HepG2 (cell line): ENCODE results near the gene CCDC201. TPM values are rescaled to one million over a fixed set of nuclear protein-coding genes. Genes with fewer than 3 reads are reported as not detected.

Experiments
- ATF1 ChIP-seq: IDR thresholded peaks from 2 replicates; pipeline ENCODE4 v1.6.1; 2016; ENCODE audit warnings: mild to moderate bottlenecking, control low read depth
- BCL3 ChIP-seq: sonication (generic); formaldehyde crosslinking; IDR thresholded peaks from 2 replicates; pipeline ENCODE4 v1.5.1; 2020; ENCODE audit warnings: mild to moderate bottlenecking, missing genetic modification reagents, moderate library complexity
- CAMTA2 ChIP-seq: sonication (generic); formaldehyde crosslinking; IDR thresholded peaks from 2 replicates; pipeline ENCODE4 v1.4.0; 2020; ENCODE audit warnings: mild to moderate bottlenecking, missing genetic modification reagents, borderline replicate concordance
- CERS6 ChIP-seq: sonication (generic); formaldehyde crosslinking; IDR thresholded peaks from 2 replicates; pipeline ENCODE4 v1.5.0; 2020; ENCODE audit warnings: missing genetic modification reagents
- DPF2 ChIP-seq: sonication (generic); formaldehyde crosslinking; IDR thresholded peaks from 2 replicates; pipeline ENCODE4 v1.4.0; 2020; ENCODE audit warnings: mild to moderate bottlenecking, low read depth, missing genetic modification reagents, borderline replicate concordance
- EZH2 ChIP-seq: conservative IDR thresholded peaks from 2 replicates; pipeline ENCODE4 v1.6.1; 2012; ENCODE audit warnings: mild to moderate bottlenecking, low read depth, low read length, moderate library complexity
- HINFP ChIP-seq: sonication (generic); formaldehyde crosslinking; IDR thresholded peaks from 2 replicates; pipeline ENCODE4 v1.4.0; 2020; ENCODE audit warnings: low read depth, mild to moderate bottlenecking, missing genetic modification reagents
- KLF13 ChIP-seq: sonication (generic); formaldehyde crosslinking; IDR thresholded peaks from 2 replicates; pipeline ENCODE4 v1.4.0; 2020; ENCODE audit warnings: mild to moderate bottlenecking, missing genetic modification reagents
- MZF1 ChIP-seq: sonication (generic); formaldehyde crosslinking; IDR thresholded peaks from 2 replicates; pipeline ENCODE4 v1.8.1; 2023; ENCODE audit warnings: mild to moderate bottlenecking, missing genetic modification reagents, borderline replicate concordance
- NCOR1 ChIP-seq: fragments of 200-600 bp; sonication (generic); IDR thresholded peaks from 2 replicates; pipeline ENCODE4 v1.7.0; 2017; ENCODE audit warnings: antibody characterized with exemption, low read length, borderline replicate concordance
- SAP130 ChIP-seq: IDR thresholded peaks from 2 replicates; pipeline ENCODE4 v1.6.1; 2016; ENCODE audit warnings: low read depth
- SRSF9 ChIP-seq: fragments of 200-400 bp; formaldehyde crosslinking; IDR thresholded peaks from 2 replicates; pipeline ENCODE4 v1.6.1; 2018; ENCODE audit warnings: borderline replicate concordance, mild to moderate bottlenecking, low read depth, low read length; ENCODE audit not compliant: insufficient read depth, poor library complexity, severe bottlenecking
- UBTF ChIP-seq: sonication (generic); formaldehyde crosslinking; IDR thresholded peaks from 2 replicates; pipeline ENCODE4 v1.4.0; 2020; ENCODE audit warnings: mild to moderate bottlenecking, missing genetic modification reagents
- ZBTB38 ChIP-seq: sonication (generic); formaldehyde crosslinking; IDR thresholded peaks from 2 replicates; pipeline ENCODE4 v1.5.1; 2020; ENCODE audit warnings: mild to moderate bottlenecking, missing genetic modification reagents
- ZNF251 ChIP-seq: sonication (generic); formaldehyde crosslinking; IDR thresholded peaks from 2 replicates; pipeline ENCODE4 v1.9.0; 2021; ENCODE audit warnings: mild to moderate bottlenecking, missing genetic modification reagents
- ZNF574 ChIP-seq: sonication (generic); formaldehyde crosslinking; IDR thresholded peaks from 2 replicates; pipeline ENCODE4 v1.4.0; 2020; ENCODE audit warnings: missing genetic modification reagents
- ZNF615 ChIP-seq: sonication (generic); formaldehyde crosslinking; IDR thresholded peaks from 2 replicates; pipeline ENCODE4 v1.5.0; 2020; ENCODE audit warnings: mild to moderate bottlenecking, missing genetic modification reagents, borderline replicate concordance
- ZNF777 ChIP-seq: sonication (generic); formaldehyde crosslinking; IDR thresholded peaks from 2 replicates; pipeline ENCODE4 v1.4.0; 2020; ENCODE audit warnings: missing genetic modification reagents
- ZSCAN20 ChIP-seq: sonication (generic); formaldehyde crosslinking; IDR thresholded peaks from 2 replicates; pipeline ENCODE4 v1.4.0; 2020; ENCODE audit warnings: missing genetic modification reagents, mild to moderate bottlenecking, borderline replicate concordance
- polyA plus RNA-seq, 8 experiments: library from polyadenylated mRNA; depleted of rRNA in 3 of 8; stranded (reverse) in 7 of 8; unstranded in 1 of 8; fragments of >200 nt; fragmentation: Illumina TruSeq in 4 of 8; extraction: Trizol in 4 of 8; gene quantifications; 2 replicates each; pipeline versions ENCODE4 v1.2.1 to v1.2.3, GENCODE V29; 2011 to 2016; ENCODE audit warnings: low read depth in 4 of 8, missing spikeins in 1 of 8, mixed read lengths in 1 of 8; ENCODE audit not compliant: insufficient read depth in 1 of 8
- total RNA-seq, 5 experiments: library from RNA; depleted of rRNA; stranded (reverse); fragments of >200 nt; fragmentation: Illumina TruSeq; extraction: Trizol; gene quantifications; 2 replicates each; pipeline ENCODE4 v1.2.3, GENCODE V29; 2016; ENCODE audit warnings: low read depth in 1 of 5

CCDC201 gene
- total and polyA plus RNA-seq, 2 of the 13 experiments (the other 11 are each of a cell fraction or from before 2014, with no cell fraction given) = 0.92 TPM; not detected in 1

GRCh38 chr7:45888185-45888992 is 15.5 kb upstream of the CCDC201 start, which contains the start of gene IGFBP1 (continued):
- no peak for TF ChIP-seq EZH2
- TF ChIP-seq SAP130 (CRISPR knock-in tag) = peak; percentile 39; the same call in 1 of the 2 replicates
- no peak for TF ChIP-seq SRSF9
- TF ChIP-seq DPF2 (CRISPR knock-in tag) = peak; percentile 14
- TF ChIP-seq CERS6 (CRISPR knock-in tag) = no peak; the same call in 1 of the 2 replicates
- peak; percentile 88 for TF ChIP-seq ZBTB38 (CRISPR knock-in tag)
- TF ChIP-seq NCOR1 = no peak; the same call in 1 of the 2 replicates
- TF ChIP-seq ZSCAN20 (CRISPR knock-in tag) = peak; percentile 90
- peak; percentile 74; the same call in 1 of the 2 replicates for TF ChIP-seq BCL3
- TF ChIP-seq CAMTA2 (CRISPR knock-in tag) = peak; percentile 90; the same call in 1 of the 2 replicates
- peak; percentile 49; the same call in 1 of the 2 replicates for TF ChIP-seq ZNF777
- peak; percentile 85; the same call in 1 of the 2 replicates for TF ChIP-seq ZNF251 (CRISPR knock-in tag)
- no peak for TF ChIP-seq ZNF615 (CRISPR knock-in tag)
- no peak for TF ChIP-seq KLF13 (CRISPR knock-in tag)
- peak; percentile 85 for TF ChIP-seq ZNF574 (CRISPR knock-in tag)
- peak; percentile 85 for TF ChIP-seq HINFP (CRISPR knock-in tag)
- peak; percentile 90 for TF ChIP-seq UBTF (CRISPR knock-in tag)
- TF ChIP-seq MZF1 (CRISPR knock-in tag) = 0 out of 2 replicates have a peak, but pooled peaks have one; percentile 41
- no peak for TF ChIP-seq ATF1 (CRISPR knock-in tag)
